ENCODE measurements around the gene DPYD. TPM values are rescaled to one million over a fixed set of nuclear protein-coding genes. Genes with fewer than 3 reads are reported as not detected.

Gene DPYD
- total RNA-seq, 1 donor from 2014 or later, result 8.8 TPM

DNA sequence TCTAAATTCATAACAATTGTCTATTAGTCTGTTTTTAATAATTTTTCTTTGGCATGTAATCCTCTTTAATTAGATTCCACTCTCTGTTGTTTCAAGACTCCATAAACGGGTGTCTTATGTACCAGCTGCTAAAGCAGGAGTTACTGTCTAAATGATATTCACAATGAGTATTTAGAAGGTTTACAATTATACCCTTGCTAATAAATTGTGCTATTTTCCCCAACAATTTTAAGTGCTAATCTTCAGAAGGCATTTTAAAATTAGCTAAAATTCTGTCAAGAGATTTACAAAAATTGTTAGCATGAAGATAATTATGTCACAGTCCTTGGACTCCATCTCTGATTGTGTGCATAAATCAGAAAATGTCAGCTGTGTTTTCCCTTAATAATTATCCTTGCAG is 83.7 kb downstream of the DPYD start:
- no peaks in the 10 kb centered on the region for H3K4me1 ChIP-seq (ENCODE audit: insufficient read depth, low read length)
- no peaks in the 10 kb centered on the region for H4K20me1 ChIP-seq (ENCODE audit: insufficient read depth, low read length)
- no peaks in the 10 kb centered on the region for H3K36me3 ChIP-seq (ENCODE audit: insufficient read depth, low read length)
- no peaks in the 10 kb centered on the region for H3K9me3 Mint-ChIP-seq (ENCODE audit: unreplicated experiment)
- H3K27me3 ChIP-seq (ENCODE audit: insufficient read depth, low read length), result no peaks in the 10 kb centered on the region
- H3K4me2 ChIP-seq (ENCODE audit: low read length), result no peak overlapping the region
- H2AFZ ChIP-seq (ENCODE audit: low read depth, low read length), result no peak overlapping the region
- no peak for DNase-seq (ENCODE audit: low read depth)
- no peaks in the 10 kb centered on the region for H3K79me2 ChIP-seq (ENCODE audit: insufficient read depth, low read length)
- no peaks in the 10 kb centered on the region for H3K9me3 ChIP-seq (ENCODE audit: insufficient read depth, low read depth, low read length)
- H3K4me3 ChIP-seq (ENCODE audit: insufficient read depth, low read depth, low read length), result no peak overlapping the region
- H3K4me3 Mint-ChIP-seq (ENCODE audit: unreplicated experiment), result no peak overlapping the region
- H3K27me3 Mint-ChIP-seq (ENCODE audit: low read depth, unreplicated experiment), result no peaks in the 10 kb centered on the region
- peak; percentile 50 for FAIRE-seq
- no peaks in the 10 kb centered on the region for H3K36me3 Mint-ChIP-seq (ENCODE audit: low read depth, unreplicated experiment)
- no peak for TF ChIP-seq EZH2 (IDR thresholded peaks at IDR 0.05; ENCODE audit: insufficient read depth, low read length)
- TF ChIP-seq, protein P1, sequence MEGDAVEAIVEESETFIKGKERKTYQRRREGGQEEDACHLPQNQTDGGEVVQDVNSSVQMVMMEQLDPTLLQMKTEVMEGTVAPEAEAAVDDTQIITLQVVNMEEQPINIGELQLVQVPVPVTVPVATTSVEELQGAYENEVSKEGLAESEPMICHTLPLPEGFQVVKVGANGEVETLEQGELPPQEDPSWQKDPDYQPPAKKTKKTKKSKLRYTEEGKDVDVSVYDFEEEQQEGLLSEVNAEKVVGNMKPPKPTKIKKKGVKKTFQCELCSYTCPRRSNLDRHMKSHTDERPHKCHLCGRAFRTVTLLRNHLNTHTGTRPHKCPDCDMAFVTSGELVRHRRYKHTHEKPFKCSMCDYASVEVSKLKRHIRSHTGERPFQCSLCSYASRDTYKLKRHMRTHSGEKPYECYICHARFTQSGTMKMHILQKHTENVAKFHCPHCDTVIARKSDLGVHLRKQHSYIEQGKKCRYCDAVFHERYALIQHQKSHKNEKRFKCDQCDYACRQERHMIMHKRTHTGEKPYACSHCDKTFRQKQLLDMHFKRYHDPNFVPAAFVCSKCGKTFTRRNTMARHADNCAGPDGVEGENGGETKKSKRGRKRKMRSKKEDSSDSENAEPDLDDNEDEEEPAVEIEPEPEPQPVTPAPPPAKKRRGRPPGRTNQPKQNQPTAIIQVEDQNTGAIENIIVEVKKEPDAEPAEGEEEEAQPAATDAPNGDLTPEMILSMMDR (IDR thresholded peaks at IDR 0.05; ENCODE audit: insufficient read depth, low read depth, low read length), result no peak
- H3K27ac Mint-ChIP-seq (ENCODE audit: unreplicated experiment), result no peak overlapping the region
- no peak overlapping the region for H3K9ac ChIP-seq (ENCODE audit: low read length)
- H3K4me1 Mint-ChIP-seq (ENCODE audit: low read depth, unreplicated experiment), result peaks cover 2% of the 10 kb centered on the region
- no peak overlapping the region for H3K27ac ChIP-seq (ENCODE audit: low read depth, low read length)

DNA sequence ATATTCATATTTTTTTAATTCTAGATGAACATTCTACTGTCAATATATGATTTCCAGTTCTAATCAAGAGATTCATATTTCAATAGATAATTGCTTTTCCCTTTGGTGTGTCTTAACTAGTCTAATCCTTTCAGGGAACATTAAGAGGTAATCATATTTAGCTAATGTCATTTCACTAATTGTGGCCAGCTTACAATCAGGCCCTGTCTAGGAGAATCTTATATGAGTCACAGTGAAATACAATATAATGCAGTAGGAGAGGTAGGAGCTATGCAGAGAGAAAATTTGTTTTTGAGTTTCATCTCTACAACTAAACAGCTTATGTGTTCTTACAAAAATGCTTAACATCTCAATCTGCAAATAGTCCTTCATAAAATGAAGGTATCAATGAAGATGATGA is 85.9 kb downstream of the DPYD start:
- H3K27me3 ChIP-seq (ENCODE audit: insufficient read depth, low read length), result no peaks in the 10 kb centered on the region
- H3K36me3 Mint-ChIP-seq (ENCODE audit: low read depth, unreplicated experiment), result no peaks in the 10 kb centered on the region

DNA sequence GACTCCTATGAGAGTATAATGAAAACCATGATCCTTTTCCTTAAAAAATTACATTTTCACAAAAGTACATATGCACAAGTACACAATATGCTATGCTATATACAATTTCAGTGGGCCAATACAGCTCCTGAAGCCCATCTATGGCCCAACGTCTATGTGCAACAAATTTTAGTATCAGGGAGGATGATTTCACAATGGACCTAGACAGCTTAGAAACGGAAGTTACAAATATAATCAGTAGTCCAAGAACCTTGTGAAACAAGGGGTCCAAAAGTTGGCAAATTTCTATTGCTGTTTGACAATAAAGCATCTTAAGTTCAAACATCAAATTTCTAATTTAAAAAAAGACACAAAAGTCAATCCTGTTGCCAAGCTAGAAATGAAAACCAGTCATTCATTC is 87.0 kb downstream of the DPYD start:
- DNase-seq (ENCODE audit: low read depth) (no peak), FAIRE-seq (no peak)
- Histone ChIP-seq H4K20me1 (ENCODE audit: insufficient read depth, low read length) (no peaks in the 10 kb centered on the region), H3K9ac (ENCODE audit: low read length) (no peak overlapping the region), H3K4me1 (ENCODE audit: insufficient read depth, low read length) (no peaks in the 10 kb centered on the region), H3K4me2 (ENCODE audit: low read length) (no peak overlapping the region), H3K9me3 (ENCODE audit: insufficient read depth, low read depth, low read length) (no peaks in the 10 kb centered on the region), H3K27ac (ENCODE audit: low read depth, low read length) (no peak overlapping the region), H3K4me3 (ENCODE audit: insufficient read depth, low read depth, low read length) (no peak overlapping the region), H3K27me3 (ENCODE audit: insufficient read depth, low read length) (no peaks in the 10 kb centered on the region), H3K36me3 (ENCODE audit: insufficient read depth, low read length) (no peaks in the 10 kb centered on the region), H2AFZ (ENCODE audit: low read depth, low read length) (no peak overlapping the region), H3K79me2 (ENCODE audit: insufficient read depth, low read length) (no peaks in the 10 kb centered on the region)
- Mint-ChIP-seq H3K36me3 (ENCODE audit: low read depth, unreplicated experiment) (no peaks in the 10 kb centered on the region), H3K9me3 (ENCODE audit: unreplicated experiment) (no peaks in the 10 kb centered on the region), H3K4me3 (ENCODE audit: unreplicated experiment) (no peak overlapping the region), H3K4me1 (ENCODE audit: low read depth, unreplicated experiment) (peaks cover 2% of the 10 kb centered on the region), H3K27ac (ENCODE audit: unreplicated experiment) (no peak overlapping the region), H3K27me3 (ENCODE audit: low read depth, unreplicated experiment) (no peaks in the 10 kb centered on the region)
- TF ChIP-seq, protein P1 (IDR thresholded peaks at IDR 0.05; ENCODE audit: insufficient read depth, low read depth, low read length), result no peak
- no peak for TF ChIP-seq EZH2 (IDR thresholded peaks at IDR 0.05; ENCODE audit: insufficient read depth, low read length)

More for the DNA sequence above, 85.9 kb downstream of the DPYD start:
- Histone ChIP-seq H3K9me3 (ENCODE audit: insufficient read depth, low read depth, low read length) (no peaks in the 10 kb centered on the region), H3K36me3 (ENCODE audit: insufficient read depth, low read length) (no peaks in the 10 kb centered on the region), H2AFZ (ENCODE audit: low read depth, low read length) (no peak overlapping the region), H3K27ac (ENCODE audit: low read depth, low read length) (no peak overlapping the region), H4K20me1 (ENCODE audit: insufficient read depth, low read length) (no peaks in the 10 kb centered on the region), H3K4me1 (ENCODE audit: insufficient read depth, low read length) (no peaks in the 10 kb centered on the region), H3K79me2 (ENCODE audit: insufficient read depth, low read length) (no peaks in the 10 kb centered on the region), H3K4me2 (ENCODE audit: low read length) (no peak overlapping the region), H3K9ac (ENCODE audit: low read length) (no peak overlapping the region), H3K4me3 (ENCODE audit: insufficient read depth, low read depth, low read length) (no peak overlapping the region)
- TF ChIP-seq EZH2 (IDR thresholded peaks at IDR 0.05; ENCODE audit: insufficient read depth, low read length), result no peak
- TF ChIP-seq, protein P1 (IDR thresholded peaks at IDR 0.05; ENCODE audit: insufficient read depth, low read depth, low read length), result no peak
- Mint-ChIP-seq H3K9me3 (ENCODE audit: unreplicated experiment) (no peaks in the 10 kb centered on the region), H3K27ac (ENCODE audit: unreplicated experiment) (no peak overlapping the region), H3K27me3 (ENCODE audit: low read depth, unreplicated experiment) (no peaks in the 10 kb centered on the region), H3K4me1 (ENCODE audit: low read depth, unreplicated experiment) (peaks cover 2% of the 10 kb centered on the region), H3K4me3 (ENCODE audit: unreplicated experiment) (no peak overlapping the region)
- DNase-seq (ENCODE audit: low read depth), result no peak
- FAIRE-seq, result no peak

All from astrocyte (in vitro differentiated cells and primary cell).